Fibroblast of mammary gland (primary cell): ENCODE data around the gene SETBP1.

Source experiments
- DNase-seq: peaks from one replicate; pipeline ENCODE4 v3.0.0-alpha.2; 2010; ENCODE audit warnings: low read depth
- H3K4me3 ChIP-seq: 2 replicates; pipeline ENCODE4 v1.5.1; 2011; ENCODE audit warnings: low read depth, mild to moderate bottlenecking, low read length, moderate library complexity; ENCODE audit not compliant: control insufficient read depth
- TF ChIP-seq, protein P1 (sequence below): conservative IDR thresholded peaks from 2 replicates; pipeline ENCODE4 v1.5.1; 2011; ENCODE audit warnings: low read depth, low read length, inconsistent platforms; ENCODE audit not compliant: control insufficient read depth, insufficient read depth

SETBP1 gene

GRCh38 chr18:44876024-44876423 lies 195.3 kb downstream of the SETBP1 start:
- H3K4me3 ChIP-seq, result no peak overlapping the region
- TF ChIP-seq, protein P1, sequence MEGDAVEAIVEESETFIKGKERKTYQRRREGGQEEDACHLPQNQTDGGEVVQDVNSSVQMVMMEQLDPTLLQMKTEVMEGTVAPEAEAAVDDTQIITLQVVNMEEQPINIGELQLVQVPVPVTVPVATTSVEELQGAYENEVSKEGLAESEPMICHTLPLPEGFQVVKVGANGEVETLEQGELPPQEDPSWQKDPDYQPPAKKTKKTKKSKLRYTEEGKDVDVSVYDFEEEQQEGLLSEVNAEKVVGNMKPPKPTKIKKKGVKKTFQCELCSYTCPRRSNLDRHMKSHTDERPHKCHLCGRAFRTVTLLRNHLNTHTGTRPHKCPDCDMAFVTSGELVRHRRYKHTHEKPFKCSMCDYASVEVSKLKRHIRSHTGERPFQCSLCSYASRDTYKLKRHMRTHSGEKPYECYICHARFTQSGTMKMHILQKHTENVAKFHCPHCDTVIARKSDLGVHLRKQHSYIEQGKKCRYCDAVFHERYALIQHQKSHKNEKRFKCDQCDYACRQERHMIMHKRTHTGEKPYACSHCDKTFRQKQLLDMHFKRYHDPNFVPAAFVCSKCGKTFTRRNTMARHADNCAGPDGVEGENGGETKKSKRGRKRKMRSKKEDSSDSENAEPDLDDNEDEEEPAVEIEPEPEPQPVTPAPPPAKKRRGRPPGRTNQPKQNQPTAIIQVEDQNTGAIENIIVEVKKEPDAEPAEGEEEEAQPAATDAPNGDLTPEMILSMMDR, result no peak
- no peak for DNase-seq

GRCh38 chr18:44876755-44877154 lies 196.1 kb downstream of the SETBP1 start:
- H3K4me3 ChIP-seq, result no peak overlapping the region
- no peak for DNase-seq
- TF ChIP-seq, protein P1, result no peak

DNA sequence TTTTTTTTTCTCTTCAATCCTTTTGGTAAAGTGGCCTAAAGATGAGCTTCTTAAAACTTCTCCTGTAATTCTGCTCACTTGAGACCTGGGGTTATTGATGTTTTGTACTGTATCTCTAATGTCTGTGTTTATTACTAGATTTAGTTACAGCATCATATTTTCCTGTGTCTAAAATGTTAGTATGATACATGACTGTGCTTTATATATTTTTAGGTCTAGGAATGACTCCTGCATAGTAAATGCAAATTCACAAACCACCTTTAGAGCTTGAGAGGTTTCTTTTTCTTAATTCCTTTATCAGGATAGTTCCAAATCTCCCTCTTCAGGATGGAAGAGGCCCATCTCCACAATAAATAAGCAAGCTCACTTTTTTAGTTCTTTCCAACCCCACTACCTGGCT lies 197.6 kb downstream of the SETBP1 start:
- H3K4me3 ChIP-seq, result no peak overlapping the region
- TF ChIP-seq, protein P1, result no peak
- no peak for DNase-seq

- TF ChIP-seq, protein P1, result no peak
- H3K4me3 ChIP-seq, result no peak overlapping the region
- no peak for DNase-seq
These were observed 199.5 kb downstream of the SETBP1 start for GRCh38 chr18:44880170-44880569.

DNA sequence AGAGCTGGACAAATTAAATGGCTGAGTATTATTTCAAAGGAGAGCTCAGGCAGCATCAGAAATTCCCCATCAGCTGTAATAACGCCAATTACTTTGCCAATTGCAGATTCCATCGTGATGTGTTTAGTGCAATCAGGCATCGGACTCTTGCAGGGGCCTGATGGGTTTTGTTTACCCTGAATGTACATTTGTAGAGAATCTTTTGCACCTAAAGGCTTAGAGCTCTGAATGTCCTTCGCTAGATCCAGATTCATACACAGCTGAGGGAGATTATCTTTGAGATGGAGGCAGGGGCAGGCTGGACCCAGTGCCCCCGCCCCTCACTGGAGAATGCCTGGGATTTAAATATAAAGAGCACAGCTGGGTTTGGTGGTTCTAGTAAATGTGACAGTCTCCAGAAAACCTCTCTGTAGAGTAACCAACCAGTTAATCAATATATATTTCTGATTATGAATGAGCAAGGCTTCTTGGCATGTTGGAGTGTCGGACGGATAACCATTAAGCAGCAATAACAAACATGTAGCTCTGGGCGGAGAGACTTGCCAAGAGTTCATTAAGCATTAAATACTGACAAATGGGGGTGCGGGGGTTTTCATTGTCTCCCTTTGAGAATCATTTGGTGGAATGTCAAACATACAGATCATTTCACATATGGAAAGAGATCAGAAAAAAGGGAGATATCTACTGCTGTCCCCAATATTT lies 200.9 kb downstream of the SETBP1 start:
- DNase-seq, result no peak
- H3K4me3 ChIP-seq, result no peak overlapping the region
- TF ChIP-seq, protein P1, result no peak

- H3K4me3 ChIP-seq, result no peak overlapping the region
- no peak for DNase-seq
- TF ChIP-seq, protein P1, result no peak
These were observed 201.6 kb downstream of the SETBP1 start for GRCh38 chr18:44882163-44882868.

GRCh38 chr18:44883671-44884070 lies 203.0 kb downstream of the SETBP1 start:
- TF ChIP-seq, protein P1, result no peak
- DNase-seq, result no peak
- no peak overlapping the region for H3K4me3 ChIP-seq
